Activated CD4-positive, alpha-beta T cell treated with anti-CD3 and anti-CD28 coated beads for 1 hour (primary cell): Measurements from ENCODE around the gene GRK3.
"Not testable (repeated sequence)": the region's sequence is repeated elsewhere in the genome, so short reads cannot be mapped to it uniquely, and the experiment has no call there.

ENCODE experiments used
- DNase-seq: peaks from one replicate; pipeline ENCODE4 v3.0.0-alpha.2; 2020

The GRK3 gene

DNA sequence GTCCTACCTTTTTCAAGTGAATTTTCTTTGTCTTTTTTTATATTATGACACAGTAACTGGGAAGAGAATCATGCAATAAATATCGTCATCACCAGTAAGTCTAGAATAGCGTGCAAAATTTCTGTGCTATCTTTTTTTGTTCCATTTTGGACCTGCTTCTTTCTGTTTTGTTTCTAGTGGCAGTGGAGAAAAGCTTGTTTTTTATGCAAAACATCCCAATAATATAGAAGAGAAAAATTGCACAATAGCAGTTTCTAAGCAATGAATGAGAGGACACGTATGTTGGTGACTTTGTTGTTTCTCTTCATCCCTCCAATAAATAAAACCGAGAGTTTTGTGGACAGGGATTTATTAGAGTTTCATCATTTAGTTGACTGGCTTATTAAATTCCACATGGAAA is 10.3 kb downstream of the GRK3 start:
- DNase-seq, result no peak

DNA sequence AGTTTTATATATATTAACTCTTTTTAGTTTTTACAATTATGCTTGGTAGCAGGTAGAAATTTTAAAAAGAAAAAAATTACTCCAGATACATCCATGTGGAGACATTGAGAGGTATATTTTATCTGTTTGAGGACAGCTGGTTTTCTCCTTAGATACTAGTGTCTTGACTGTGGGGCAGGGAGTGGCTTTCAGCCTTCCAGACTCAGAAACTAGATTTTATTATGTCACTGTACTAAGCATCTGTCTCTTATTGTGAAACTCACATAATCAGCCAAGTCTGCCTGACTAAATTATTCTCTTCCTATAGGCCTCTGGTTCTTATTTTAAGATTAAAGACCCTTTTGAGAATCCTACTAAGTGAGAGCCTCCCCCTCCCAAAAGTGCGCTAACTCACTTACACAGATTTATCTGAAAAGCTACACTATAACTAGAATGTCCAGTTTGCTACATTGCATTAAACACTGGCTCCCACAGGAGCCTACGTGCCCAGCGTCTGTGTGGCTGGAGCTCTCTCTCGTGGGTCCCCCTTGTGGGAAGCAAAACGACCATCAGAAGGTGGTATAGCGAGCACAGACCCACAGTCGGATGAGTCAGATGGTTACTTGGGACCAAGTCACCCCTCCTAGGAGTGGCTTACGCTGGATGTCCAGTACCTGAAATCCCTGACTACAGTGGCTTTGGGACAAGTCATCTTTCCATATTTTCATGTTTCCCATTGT is 11.4 kb downstream of the GRK3 start:
- DNase-seq, result not testable (repeated sequence)

DNA sequence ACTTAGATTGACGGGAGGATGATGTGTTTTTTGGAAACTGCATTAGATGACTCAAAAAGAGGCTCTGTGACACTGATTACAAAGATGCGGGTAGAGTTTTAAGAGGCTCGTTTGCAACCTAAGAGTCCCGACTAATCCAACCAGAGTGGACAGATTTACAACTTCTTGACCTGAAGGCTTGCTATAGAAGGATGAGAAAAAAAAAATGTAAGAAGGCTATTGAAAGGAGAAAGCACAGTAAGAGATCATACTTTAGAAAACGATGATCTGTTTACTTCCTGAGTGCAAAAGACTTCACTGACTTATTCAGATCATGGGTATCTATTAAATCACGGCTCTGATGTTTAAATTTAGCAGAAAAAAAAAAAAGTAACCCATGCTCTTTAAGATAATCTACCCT is 17.0 kb downstream of the GRK3 start:
- not testable (repeated sequence) for DNase-seq

DNA sequence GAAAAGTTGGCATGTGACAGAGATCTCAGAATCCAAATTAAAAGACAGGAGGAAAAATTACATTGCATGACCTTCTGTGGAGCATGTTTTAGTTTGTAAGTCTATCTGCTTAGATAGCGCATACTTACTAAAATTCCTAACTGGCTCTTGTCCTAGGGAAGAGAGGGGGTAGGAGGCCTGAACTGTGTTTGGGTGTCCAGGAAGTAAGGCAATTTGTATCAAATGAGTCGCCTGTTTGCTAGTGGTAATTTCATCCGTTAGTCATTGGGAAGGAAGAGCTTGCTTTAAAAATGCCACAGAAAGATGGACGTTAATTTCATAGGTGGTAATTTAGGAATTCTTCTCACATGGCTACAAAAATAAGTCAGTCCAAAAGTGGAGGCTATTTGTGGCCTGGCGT is 18.5 kb downstream of the GRK3 start:
- DNase-seq, result no peak

DNA sequence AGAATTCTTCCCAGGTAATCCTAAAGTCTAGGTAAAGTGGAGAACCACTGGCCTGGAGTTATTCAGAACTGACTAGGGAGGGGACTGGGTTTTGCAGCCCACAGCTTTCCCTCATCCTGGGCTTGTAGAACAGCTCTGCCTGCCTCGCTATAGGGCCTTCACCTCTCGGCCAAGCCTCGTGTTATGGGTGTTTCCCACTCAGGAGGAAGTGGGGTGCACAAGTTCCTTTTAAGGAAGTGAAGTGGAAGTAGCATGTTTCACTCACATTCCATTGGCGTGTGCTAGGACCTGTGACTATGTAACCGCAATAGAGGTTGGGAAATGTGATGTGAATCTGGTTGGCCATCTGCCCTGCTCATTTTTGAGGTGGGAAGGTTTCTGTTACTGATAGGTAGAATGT is 20.5 kb downstream of the GRK3 start:
- not testable (repeated sequence) for DNase-seq

DNA sequence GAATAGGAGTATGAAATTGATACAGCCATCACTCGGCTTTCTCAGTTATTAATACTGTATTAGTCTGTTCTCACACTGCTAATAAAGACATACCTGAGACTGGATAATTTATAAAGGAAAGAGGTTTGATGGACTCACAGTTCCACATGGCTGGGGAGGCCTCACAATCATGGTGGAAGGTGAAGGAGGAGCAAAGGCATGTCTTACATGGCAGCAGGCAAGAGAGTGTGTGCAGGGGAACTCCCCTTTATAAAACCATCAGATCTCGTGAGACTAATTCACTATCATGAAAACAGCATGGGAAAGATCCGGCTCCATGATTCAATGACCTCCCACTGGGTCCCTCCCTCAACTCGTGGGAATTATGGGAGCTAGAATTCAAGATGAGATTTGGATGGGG is 25.2 kb downstream of the GRK3 start:
- not testable (repeated sequence) for DNase-seq

DNA sequence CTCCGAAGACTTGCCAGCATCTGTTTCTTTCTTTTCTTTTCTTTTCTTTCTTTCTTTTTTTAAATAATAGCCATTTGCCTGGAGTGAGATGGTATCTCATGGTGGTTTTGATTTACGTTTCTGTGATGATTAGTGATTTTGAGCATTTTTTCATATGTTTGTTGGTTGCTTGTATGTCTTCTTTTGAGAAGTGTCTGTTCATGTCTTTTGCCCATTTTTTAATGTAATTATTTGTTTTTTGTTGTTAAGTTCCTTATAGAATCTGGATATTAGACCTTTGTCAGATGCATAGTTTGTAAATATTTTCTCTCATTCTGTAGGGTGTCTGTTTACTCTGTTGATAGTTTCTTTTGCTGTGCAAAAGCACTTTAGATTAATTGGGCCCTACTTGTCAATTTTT is 28.8 kb downstream of the GRK3 start:
- not testable (repeated sequence) for DNase-seq

DNA sequence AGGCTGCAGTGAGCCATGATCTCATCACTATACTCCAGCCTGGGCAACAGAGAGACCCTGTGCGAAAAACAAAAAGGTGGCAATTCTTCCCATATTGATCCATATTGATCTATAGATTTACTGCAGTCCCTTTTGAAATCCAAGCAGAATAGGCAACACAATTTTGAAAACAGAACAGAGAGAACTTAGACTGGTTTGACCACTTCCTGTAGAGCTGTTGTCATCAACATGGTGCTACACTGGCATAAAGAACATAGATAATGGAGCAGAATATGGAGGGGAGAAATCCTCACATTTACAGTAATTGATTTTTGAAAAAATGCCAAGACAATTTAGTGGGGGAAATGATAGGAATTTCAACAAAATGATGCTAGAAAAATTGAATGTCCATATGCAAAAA is 34.1 kb downstream of the GRK3 start:
- DNase-seq, result no peak

DNA sequence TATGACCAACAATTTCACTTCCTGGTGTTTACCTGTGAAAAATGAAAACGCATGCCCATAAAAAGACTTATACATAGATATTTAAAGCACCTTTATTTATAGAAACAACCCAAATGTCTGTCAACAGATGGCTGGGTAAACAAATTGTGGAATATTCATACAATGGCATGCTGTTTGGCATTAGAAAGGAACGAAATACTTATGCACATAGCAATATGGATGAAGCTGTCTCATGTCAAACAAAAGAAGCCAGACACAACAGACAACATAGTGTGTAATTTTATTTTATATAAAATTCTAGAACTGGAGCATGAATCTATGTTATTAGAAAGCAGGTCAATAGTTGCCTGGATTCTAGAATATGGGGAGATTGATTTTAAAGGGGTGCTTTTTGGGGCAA is 38.0 kb downstream of the GRK3 start:
- DNase-seq, result no peak

DNA sequence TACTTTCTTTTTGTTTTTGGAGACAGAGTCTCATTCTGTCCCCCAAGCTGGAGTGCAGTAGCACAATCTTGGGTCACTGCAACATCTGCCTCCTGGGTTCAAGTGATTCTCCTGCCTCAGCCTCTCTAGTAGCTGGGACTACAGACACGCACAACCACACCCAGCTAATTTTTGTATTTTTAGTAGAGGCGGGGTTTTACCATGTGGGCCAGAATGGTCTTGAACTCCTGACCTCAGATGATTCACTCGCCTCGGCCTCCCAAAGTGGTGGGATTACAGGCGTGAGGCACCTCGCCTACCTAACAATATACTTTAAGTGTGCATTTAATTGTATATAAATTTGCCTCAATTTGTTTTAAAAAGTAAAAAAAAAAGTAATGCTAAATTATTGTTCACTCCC is 38.4 kb downstream of the GRK3 start:
- DNase-seq, result no peak

DNA sequence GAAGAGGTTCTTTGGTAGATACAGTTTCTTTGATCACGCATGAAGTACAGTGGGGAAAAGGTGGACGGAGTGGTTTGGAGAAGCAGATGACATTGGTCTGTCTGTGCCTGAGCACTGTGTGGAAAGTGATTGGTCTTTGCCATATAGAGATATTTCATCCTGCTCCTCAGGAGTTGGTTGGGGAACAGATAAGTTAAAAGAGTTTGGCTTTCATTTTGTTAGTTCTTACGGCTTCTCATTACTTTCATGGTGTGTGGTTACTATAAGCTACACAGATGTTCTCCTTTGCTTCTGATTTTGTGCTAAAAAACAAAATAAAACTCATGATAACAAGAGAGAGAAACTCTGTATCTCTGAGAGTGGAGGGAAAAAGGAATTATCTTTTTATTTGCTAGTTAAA is 40.7 kb downstream of the GRK3 start:
- DNase-seq, result not testable (repeated sequence)

DNA sequence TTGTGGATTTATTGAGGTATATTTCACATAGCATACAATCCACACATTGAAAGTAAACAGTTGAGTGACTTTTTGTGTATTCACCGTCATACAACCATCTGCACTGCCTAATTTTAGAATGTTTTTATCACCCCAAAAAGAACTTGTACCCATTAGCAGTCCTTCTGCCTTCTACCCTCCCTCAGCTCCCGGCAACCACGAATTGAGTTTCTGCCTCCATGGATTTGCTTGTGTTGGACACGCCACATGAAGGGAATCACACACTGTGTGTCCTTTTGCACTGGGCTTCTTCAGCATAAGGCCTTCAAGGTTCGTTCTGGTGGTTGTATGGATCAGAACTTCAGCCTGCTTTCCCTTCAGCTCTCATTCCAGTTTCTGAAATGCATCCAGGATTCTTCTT is 41.1 kb downstream of the GRK3 start:
- DNase-seq, result not testable (repeated sequence)

DNA sequence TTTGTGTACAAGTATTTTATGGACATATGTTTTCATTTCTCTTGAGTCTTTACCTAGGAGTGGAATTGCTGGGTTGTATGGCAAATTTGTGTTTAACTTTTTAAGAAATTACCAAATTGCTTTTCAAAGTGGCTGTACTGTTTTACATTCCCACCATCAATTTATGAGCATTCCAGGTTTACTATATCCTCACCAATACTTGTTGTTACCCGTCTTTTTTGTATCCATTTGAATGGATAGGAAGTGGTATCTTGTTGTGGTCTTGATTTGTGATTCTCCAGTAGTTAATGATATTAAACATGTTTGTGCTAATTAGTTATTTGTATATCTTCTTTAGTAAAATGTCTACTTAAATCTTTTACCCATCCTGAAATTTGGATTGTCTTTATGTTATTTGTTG is 46.8 kb downstream of the GRK3 start:
- not testable (repeated sequence) for DNase-seq

DNA sequence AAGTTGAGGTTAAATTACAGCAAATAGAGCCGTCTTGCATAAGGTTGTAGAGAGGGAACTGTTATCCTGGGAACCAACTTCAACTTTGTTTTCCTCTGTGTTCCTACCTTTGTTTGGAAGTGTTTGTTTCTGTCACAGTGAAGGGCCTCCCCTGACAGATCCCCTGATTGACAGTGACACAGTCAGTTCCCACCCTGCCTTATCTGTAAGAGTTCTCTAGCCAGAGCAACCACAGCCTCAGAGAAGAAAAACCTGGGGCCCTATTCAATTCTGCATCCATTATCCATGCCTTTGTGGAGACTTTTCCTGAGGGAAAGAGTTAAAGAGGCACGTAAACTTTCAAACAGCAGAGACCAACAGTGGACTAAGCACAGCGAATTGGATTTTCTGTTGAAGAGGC is 48.7 kb downstream of the GRK3 start:
- not testable (repeated sequence) for DNase-seq

DNA sequence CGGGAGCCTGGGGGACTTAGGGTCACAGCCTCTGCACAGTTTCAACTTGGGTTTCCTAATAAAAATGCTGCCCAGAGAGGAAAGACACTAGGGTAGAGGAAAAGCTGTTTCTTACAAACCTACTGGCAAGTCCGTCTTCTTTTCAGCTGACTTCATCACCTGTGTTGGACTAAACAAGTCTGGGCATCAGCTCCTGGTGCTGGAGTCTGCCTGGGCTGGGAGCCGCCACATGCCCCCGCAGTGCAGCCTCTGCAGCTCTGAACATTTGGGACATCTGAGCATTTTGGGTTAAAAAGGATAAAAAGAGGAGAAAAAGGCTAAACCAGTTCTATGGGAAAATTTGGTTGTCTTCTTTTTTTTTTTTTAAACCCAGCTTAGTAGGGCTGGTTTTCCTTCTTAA is 49.1 kb downstream of the GRK3 start:
- not testable (repeated sequence) for DNase-seq

DNA sequence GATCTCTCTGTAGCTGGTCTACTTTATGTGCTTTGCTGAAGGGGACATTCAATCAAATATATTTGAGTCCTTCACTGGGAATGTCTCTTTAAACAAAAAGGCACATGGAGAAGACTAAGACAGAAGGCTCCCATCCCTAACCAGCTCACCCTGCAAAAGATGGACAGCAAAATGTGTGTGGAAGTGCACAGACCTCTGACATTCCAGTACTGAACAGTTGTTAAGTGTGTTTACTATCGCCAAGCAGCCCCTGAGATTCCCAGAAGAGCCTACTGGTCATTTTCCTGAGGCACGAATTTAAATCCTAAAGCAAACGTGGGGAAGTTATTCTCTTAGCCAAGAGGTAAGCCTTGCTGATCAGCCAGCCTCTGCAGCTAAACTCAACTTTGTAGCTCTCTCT is 50.3 kb downstream of the GRK3 start:
- DNase-seq, result not testable (repeated sequence)

DNA sequence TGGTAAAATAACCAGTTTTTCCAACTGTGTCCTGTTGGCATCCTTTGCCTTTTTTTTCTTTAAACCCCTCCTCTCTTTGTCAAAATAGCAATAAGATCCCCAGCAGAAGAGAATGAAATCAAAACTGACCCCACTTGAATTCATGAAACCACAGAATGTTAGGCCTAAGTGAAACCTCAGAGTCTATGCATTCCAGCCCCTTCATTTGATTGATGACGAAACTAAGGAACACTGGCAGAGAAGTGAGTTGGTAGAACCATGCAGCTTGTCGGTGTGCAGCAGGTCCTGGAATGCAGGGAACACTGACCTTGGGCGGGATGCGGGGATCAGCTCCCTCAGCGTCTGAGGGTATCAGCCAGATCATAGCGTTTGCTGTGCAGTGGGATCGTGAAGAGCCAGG is 57.5 kb downstream of the GRK3 start:
- DNase-seq, result no peak

DNA sequence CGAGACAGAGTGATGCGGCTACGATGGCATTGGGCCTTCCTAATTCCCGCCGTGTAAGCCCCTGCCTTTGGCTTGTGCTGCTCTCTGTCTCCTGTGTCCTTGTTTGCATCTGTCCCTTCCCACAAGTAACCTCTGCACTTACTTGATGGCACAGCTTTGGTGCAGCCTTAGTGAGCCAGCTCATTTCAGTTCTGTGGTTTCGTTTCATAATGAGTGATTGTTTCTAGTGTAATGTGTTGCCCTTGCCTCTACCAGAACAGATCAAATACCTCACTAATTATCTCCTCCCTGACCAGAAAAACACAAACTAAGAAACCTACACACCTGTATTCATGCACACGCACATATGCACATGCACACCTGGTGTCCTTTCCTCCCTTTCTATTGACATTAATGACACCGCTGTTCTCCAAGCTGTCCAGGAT is 58.8 kb downstream of the GRK3 start:
- no peak for DNase-seq

DNA sequence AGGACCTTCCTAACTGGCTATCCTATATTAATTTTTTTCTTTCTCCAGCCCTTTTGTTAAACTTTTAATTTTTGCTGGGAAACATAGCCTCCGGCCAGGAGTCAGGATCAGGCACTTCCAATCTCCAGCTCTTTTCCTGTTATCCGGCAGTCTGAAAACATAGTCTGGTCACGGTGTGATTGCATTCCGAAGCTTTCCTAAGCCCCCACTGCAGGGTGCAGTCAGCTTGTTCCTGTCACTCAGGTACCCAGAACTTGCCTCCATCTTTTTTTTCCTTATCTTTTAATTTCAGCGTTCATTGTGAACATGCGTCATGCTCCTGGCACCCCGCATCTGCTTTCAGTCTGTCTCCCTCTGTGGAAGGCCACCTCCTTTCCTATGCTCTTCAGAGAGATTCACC is 59.4 kb downstream of the GRK3 start:
- DNase-seq, result no peak

DNA sequence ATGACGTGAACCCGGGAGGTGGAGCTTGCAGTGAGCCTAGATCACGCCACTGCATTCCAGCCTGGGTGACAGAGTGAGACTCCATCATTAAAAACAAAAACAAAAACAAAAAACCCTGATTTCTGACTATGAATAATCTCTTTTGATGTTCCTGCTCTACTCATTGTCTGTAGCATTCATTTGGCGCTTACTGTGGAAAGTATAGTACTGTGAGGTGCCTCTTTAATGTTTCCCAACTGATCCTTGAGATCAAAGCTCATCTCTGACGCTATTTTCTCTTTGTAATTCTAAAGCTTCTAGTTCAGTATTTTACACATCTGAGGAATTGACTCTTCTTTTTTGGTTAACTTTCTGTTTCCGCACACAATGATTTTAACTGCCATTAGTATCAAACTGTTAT is 60.0 kb downstream of the GRK3 start:
- DNase-seq, result no peak

DNA sequence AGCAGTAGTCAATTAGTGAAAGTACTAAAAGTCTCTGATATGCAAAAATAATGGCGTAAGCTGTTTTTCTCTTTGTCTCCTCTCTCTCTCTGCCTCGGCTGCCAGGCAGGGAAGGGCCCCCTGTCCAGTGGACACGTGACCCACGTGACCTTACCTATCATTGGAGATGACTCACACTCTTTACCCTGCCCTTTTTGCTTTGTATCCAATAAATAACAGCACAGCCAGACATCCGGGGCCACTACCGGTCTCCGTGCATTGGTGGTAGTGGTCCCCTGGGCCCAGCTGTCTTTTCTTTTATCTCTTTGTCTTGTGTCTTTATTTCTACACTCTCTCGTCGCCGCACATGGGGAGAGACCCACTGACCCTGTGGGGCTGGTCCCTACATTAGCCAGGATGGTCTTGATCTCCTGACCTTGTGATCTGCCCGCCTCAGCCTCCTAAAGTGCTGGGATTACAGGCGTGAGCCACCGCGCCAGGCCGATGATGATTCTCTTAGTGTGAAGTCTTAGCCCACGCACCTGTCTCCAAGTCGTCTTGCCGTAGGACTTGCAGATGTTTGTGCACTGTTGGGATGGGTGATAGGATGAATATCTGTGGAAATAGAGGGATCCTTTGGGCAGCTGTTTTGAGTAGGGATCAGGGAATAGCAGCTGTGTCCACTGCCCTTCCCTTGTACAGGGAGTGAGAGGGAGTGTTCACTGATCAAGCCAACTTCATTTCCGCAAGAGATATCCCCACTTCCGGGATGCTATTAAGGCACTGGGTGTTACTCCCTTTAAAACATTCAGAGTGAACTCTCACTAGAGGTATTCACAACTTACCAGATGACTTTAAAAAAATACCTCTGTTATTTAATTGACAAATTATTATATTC is 61.5 kb downstream of the GRK3 start:
- not testable (repeated sequence) for DNase-seq

DNA sequence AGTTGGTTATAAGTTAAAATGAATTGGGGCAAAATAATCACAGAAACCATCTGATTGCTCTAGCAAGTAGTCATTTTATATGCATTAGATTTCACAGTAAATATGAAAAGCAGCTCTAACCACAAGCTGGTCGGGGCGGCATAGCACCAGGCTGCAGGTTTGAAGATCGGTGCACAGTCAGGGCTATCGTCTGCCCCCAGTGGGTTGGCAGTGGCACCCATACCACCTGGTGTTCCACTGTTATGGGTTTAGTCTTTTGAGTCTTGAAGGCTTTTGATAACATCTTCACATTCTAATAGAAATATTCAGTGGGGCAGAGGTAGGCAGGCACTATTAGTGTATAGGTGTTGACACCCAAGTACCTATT is 62.1 kb downstream of the GRK3 start:
- DNase-seq, result no peak

DNA sequence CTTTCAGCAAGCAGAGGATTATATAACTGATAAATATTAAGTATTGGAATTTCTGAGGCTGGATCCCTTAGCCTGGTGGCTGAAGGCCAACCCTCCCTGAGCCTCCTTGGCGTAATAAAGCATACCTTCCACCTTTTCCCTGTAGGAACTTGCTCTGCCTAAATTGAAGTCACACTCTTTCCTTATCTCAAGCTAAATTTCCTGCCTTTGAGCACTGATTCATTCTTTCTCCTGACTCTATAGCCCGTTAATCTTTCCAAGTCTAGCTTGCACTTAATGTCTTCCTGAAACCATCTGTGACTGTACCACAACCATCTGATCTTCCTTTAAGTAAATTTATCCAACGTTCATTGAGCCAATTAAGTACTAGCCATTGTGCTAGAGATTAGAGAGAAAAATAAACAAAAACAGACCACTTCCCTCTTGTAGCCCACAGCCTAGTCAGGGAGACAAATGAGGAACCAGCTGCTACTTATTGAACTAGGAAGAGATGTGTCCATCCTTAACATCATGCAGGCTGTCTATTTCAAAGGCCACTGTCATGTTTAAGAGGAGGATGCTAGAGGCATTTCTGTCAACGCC is 62.9 kb downstream of the GRK3 start:
- DNase-seq, result no peak

DNA sequence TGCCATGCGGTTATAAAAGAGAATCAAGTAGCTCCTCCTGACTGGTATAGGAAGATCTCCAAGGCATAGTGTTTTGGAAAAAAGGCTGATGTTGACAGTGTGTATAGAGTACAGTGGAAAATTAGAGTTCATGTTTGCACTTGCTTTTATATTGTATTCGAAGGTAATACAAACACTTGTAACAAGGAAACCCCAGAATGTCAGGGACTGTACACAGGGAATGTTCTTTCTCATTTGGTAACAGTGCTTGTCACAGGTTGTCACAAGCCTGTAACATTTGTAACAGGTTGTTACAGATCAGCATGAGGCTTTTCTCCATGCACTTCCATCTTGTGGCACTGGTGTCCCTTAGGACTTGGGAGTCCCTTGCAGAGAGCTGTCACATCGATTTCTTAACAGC is 64.0 kb downstream of the GRK3 start:
- DNase-seq, result no peak
